Hematopoietic multipotent progenitor cell treated with erythropoietin and hydrocortisone succinate and interleukin-3 and kit ligand, for 15 days (in vitro differentiated cells): ENCODE data around the gene PPARA.
"Not testable (repeated sequence)": the region's sequence is repeated elsewhere in the genome, so short reads cannot be mapped to it uniquely, and the experiment has no call there.

Source experiments
- DNase-seq: peaks from one replicate; pipeline ENCODE4 v3.0.0-alpha.2; 2015; ENCODE audit warnings: low spot score

Gene PPARA

DNA sequence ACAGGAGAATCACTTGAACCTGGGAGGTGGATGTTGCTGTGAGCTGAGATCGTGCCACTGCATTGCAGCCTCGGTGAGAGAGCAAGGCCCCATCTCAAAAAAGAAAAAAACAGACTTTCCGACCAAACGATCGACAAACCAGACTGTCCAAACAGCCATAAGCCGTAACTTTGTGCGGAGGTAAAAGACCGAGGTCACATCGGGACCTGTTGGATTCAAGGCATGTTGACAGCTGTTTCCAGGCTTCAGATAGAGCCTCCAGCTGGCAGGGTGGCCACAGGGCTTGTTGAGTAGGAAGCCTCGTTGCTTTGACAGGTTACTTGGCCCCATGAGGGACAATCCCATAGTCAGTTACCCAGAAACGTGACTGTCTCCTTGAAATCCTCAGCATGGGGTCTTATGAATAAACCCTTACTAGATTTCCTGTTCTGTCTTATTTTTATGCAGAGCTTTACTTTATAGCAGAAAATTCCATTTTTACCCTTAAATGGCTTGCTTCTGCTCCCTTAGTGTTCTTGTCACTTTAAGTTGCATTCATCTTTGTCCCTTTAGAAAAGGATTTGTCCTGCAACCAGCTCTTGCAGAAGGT, 22.3 kb downstream of the PPARA start:
- DNase-seq = no peak

GRCh38 chr22:46173152-46173551, 22.8 kb downstream of the PPARA start:
- no peak for DNase-seq

GRCh38 chr22:46175631-46176030, 25.3 kb downstream of the PPARA start:
- DNase-seq = no peak

DNA sequence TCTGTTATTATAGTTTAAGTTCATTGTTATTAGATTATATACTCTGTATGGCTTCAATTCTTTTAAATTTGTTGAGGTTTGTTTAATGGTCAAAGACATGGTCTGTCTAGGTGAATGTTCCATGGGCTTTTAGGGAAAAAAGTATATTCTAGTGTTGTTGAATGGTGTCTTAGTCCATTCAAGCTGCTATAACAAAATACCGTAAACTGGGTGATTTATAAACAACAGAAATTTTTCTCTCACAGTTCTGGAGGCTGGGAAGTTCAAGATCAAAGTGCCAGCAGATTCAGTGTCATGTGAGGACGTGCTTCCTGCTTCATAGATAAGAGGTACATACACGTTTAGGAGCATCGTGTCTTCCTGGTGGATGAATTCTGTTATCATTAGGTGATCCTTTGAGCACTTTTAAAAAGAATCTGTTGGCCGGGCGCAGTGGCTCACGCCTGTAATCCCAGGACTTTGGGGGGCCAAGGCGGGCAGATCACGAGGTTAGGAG, 26.2 kb downstream of the PPARA start:
- no peak for DNase-seq

DNA sequence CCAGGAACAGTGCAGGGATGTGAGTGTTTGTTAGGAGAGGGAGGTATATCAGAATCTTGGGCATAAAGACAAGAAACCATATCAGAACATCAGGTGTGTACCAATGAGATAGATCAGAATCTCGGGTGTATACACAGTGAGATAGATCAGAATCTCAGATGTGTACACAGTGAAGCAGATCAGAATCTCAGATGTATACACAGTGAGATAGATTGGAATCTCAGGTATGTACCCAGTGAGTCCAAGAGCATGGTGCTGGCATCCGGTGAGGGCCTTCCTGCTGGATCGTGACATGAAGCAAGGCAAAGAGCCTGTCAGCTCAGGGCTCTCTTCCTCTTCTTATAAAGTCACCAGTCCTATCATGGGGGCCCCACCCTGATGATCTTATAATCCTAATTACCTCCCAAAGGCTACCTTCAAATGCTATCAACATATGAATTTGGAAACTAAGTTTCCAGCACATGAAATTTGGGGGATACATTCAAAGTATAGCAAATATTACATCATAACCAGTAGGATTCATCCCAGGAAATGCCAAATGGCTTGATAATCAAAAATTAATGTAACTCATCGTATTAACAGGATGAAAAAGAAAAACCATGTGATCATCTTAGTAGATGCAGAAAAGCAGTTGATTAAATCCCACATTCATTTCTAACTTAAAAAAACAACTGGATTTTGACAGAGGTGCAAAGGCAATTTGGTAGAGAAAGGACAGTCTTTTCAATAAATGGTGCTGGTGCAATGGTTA, 28.6 kb downstream of the PPARA start:
- DNase-seq = no peak

DNA sequence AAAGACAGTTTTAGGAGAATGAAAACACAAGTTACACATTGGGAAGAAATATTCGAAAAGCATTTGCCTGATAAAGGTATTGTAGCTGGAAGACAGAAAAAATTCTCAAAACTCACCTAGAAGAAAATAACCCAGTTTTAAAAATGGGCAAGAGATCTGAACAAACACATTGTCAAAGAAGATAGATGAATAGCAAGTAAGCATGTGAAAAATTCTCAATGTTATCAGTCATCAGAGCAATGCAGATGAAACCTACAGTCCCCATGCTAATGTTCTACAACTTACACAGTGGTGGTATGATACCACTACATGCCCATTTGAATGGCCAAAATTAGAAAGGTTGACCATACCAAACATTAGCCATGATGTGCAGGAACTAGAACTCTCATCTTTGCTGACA, 29.4 kb downstream of the PPARA start:
- no peak for DNase-seq

GRCh38 chr22:46180370-46181137, 30.2 kb downstream of the PPARA start:
- no peak for DNase-seq

- DNase-seq = no peak
Observed at GRCh38 chr22:46183733-46184132, 33.4 kb downstream of the PPARA start.

- no peak for DNase-seq
Observed at GRCh38 chr22:46185283-46185682, 35.0 kb downstream of the PPARA start.

GRCh38 chr22:46187862-46188261, 37.5 kb downstream of the PPARA start:
- no peak for DNase-seq

GRCh38 chr22:46192210-46192993, 42.1 kb downstream of the PPARA start:
- no peak for DNase-seq

- DNase-seq = peak; percentile 70
Observed at GRCh38 chr22:46193898-46194310, 43.6 kb downstream of the PPARA start.

DNA sequence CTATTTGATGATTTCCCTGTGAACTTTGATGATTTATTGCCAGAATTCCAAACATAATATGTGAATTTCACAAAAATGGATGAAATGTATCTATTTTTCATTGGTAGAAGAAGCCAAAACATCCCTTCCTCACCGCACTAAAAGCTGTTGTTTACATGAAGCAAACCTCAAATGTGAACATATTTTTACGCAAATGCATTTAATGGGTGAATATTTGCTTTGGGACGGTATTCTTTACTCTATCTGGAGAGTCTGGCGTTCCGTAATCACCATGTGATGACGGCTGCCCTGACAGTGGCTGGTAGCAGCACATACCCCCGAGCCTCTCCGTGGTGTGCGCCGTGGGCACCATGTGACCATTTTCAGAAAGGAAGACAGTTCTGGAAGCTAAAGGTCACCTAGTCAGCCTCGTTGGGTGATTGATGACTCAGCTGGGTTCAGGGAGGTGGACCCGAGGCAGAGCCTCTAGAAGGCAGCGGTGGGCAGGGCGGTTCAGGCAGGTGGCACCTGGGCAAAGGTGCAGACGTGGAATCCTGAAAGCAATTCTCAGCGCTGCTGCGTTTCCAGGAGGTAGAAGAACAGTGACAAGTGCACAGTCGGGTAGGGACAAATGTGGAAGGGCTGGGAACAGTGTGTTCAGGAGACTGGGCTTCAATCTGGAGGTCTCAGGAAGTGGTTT, 45.3 kb downstream of the PPARA start:
- no peak for DNase-seq

GRCh38 chr22:46196278-46196677, 46.0 kb downstream of the PPARA start:
- DNase-seq = peak; percentile 27

- DNase-seq = no peak
Observed at GRCh38 chr22:46198274-46198673, 47.9 kb downstream of the PPARA start.

- DNase-seq = not testable (repeated sequence)
Observed at GRCh38 chr22:46198806-46199205, 48.5 kb downstream of the PPARA start.

GRCh38 chr22:46201059-46201757, 50.9 kb downstream of the PPARA start:
- DNase-seq = no peak

DNA sequence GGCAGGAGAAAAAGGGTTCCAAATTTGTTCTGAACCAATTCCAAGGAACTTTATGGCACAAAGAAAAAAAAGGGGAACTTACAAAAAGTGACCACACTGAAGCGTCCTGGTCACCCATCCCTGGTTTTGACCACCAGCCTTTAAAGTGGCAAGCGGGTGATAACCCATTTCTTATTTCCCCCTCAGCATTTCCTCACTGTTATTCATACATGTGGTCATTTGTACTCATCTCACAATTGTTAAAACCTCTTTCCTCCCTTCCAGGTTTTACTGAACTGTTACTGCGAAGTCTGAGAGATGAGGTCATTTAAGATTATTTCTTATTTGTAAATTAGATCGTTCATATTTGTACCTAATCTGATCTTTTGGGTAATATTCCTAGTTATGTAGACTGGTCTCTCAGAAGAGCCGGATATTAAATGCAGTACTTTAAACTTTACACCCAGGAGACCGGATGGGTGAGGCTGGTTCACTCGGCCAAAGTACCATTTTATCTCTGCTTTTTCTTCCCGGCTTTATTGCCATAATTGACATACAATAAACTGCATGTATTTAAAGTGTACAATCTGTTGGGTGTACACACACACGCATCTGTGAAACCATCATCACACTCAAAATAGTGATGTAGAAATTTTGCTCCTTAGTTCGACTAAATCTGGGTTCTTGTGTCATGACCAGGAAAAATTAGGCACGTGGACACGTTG, 52.7 kb downstream of the PPARA start:
- DNase-seq = no peak

GRCh38 chr22:46203601-46203980, 53.3 kb downstream of the PPARA start:
- DNase-seq = no peak

- no peak for DNase-seq
Observed at GRCh38 chr22:46209262-46209661, 58.9 kb downstream of the PPARA start.
